ENCODE results near the gene SH3RF2. TPM values are rescaled to one million over a fixed set of nuclear protein-coding genes. Genes with fewer than 3 reads are reported as not detected.

Gene SH3RF2
- total RNA-seq, 6 donors from 2014 or later = 9.2 to 19.3 (median 14.3) TPM

GRCh38 chr5:145981589-145982571 is 45.5 kb downstream of the SH3RF2 start:
- no peak overlapping the region for H3K4me3 ChIP-seq
- no peak for TF ChIP-seq POLR2A (IDR thresholded peaks at IDR 0.05)
- TF ChIP-seq POLR2AphosphoS5 (IDR thresholded peaks at IDR 0.05) = peak in 1 of 2 donors; percentile 35
- H3K9me3 ChIP-seq = no peaks in the 10 kb centered on the region
- DNase-seq (peak in 1 of 2 donors; percentile 51), ATAC-seq (ENCODE audit: low FRiP score in 2 of 2) (peak; percentile 51 to 89)
- 47 to 74% methylated on average over 2 to 3 of the region's 3 CpGs for WGBS, 2 donors
- no peaks in the 10 kb centered on the region for H3K36me3 ChIP-seq
- peaks cover 3 to 17% (median 14%) of the 10 kb centered on the region in 4 donors for H3K4me1 ChIP-seq
- H3K27me3 ChIP-seq = no peaks in the 10 kb centered on the region
- peak overlapping the region in 3 of 4 donors; percentile 14 to 38 (median 22) for H3K27ac ChIP-seq

DNA sequence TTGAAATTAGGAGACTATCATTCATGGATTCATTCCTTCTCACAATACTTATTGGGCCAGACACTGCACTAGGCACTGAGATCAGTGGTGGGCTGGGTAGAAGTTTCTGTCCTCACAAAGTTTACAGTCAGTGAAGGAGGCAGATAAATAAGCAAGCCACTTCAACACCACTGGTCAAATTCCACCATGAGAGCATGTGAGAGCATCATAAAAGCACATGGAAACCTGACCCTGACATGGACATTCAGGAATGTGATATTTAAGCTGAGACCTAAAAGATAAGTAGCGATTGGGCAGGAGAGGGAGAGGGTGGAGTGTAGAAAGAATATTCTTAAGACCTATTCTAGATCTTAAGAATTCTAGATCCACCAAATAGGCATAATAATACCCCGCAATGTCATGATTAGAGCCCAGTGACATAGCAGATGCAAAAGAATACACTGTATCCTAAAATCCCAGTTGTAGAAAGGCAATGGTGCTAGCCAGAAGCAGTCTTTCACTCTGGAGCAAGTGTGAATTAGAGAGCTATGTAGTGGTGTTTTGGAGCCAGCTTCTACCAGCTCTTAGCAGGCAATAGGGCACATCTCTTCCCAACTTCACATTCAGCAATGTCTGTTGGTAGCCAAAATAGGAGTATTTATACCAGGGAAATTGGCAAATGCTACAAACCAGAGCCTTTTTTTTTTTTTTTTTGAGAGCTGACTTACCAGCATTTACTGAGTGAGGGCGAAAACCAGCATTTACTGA is 46.4 kb downstream of the SH3RF2 start:
- 74 to 87% methylated on average over 3 of the region's 3 CpGs for WGBS, 2 donors
- TF ChIP-seq POLR2AphosphoS5 (IDR thresholded peaks at IDR 0.05) = no peak
- no peak for TF ChIP-seq CTCF (IDR thresholded peaks at IDR 0.05)
- TF ChIP-seq EP300 (IDR thresholded peaks at IDR 0.05) = no peak
- TF ChIP-seq POLR2A (IDR thresholded peaks at IDR 0.05) = no peak
- H3K27ac ChIP-seq = peak overlapping the region in 2 of 4 donors; percentile 14 to 38
- H3K4me3 ChIP-seq = no peak overlapping the region
- H3K4me1 ChIP-seq = peaks cover 3 to 17% (median 14%) of the 10 kb centered on the region in 4 donors
- no peaks in the 10 kb centered on the region for H3K36me3 ChIP-seq
- H3K9me3 ChIP-seq = no peaks in the 10 kb centered on the region
- ATAC-seq (ENCODE audit: low FRiP score in 2 of 2) (peak in 1 of 2 donors; percentile 31), DNase-seq (no peak)
- H3K27me3 ChIP-seq = no peaks in the 10 kb centered on the region

GRCh38 chr5:145983446-145983845 is 47.1 kb downstream of the SH3RF2 start:
- TF ChIP-seq CTCF (IDR thresholded peaks at IDR 0.05) (no peak), POLR2AphosphoS5 (IDR thresholded peaks at IDR 0.05) (no peak), EP300 (IDR thresholded peaks at IDR 0.05) (no peak), POLR2A (IDR thresholded peaks at IDR 0.05) (no peak)
- no peaks in the 10 kb centered on the region for H3K27me3 ChIP-seq
- ATAC-seq (ENCODE audit: low FRiP score in 2 of 2) = no peak
- H3K4me1 ChIP-seq = peaks cover 3 to 17% (median 14%) of the 10 kb centered on the region in 4 donors
- H3K36me3 ChIP-seq = no peaks in the 10 kb centered on the region
- H3K4me3 ChIP-seq = no peak overlapping the region
- H3K27ac ChIP-seq = no peak overlapping the region
- DNase-seq = no peak
- no peaks in the 10 kb centered on the region for H3K9me3 ChIP-seq
- WGBS, 2 donors = 67 to 84% methylated on average over 2 of the region's 2 CpGs

- peak in 1 of 2 donors; percentile 73 for ATAC-seq (ENCODE audit: low FRiP score in 2 of 2)
These were observed 47.7 kb downstream of the SH3RF2 start for GRCh38 chr5:145984072-145984471.

More at GRCh38 chr5:145984072-145984471, 47.7 kb downstream of the SH3RF2 start:
- Histone ChIP-seq H3K36me3 (no peaks in the 10 kb centered on the region), H3K4me3 (no peak overlapping the region), H3K4me1 (peaks cover 3 to 17% (median 13%) of the 10 kb centered on the region in 4 donors), H3K27ac (no peak overlapping the region), H3K27me3 (no peaks in the 10 kb centered on the region), H3K9me3 (no peaks in the 10 kb centered on the region)
- TF ChIP-seq CTCF (IDR thresholded peaks at IDR 0.05) (no peak), POLR2A (IDR thresholded peaks at IDR 0.05) (no peak), POLR2AphosphoS5 (IDR thresholded peaks at IDR 0.05) (no peak), EP300 (IDR thresholded peaks at IDR 0.05) (no peak)
- 67 to 69% methylated on average over 2 of the region's 2 CpGs for WGBS, 2 donors
- peak in 1 of 2 donors; percentile 32 for DNase-seq

All from upper lobe of left lung (tissue), 6 donors.